ENCODE data around the gene BUD13.

Gene BUD13

GRCh38 chr11:116742104-116742503 is 30.7 kb downstream of the BUD13 start:
- DNase-seq = no peak

GRCh38 chr11:116740741-116741140 is 32.0 kb downstream of the BUD13 start:
- no peak for DNase-seq

- no peak for DNase-seq
Measured at GRCh38 chr11:116738975-116739374, 33.8 kb downstream of the BUD13 start.

- peak; percentile 56 for DNase-seq
Measured at GRCh38 chr11:116736763-116737162, 36.0 kb downstream of the BUD13 start.

- DNase-seq = peak; percentile 31
Measured at GRCh38 chr11:116733969-116734508, 38.7 kb downstream of the BUD13 start.

GRCh38 chr11:116733043-116733755 is 39.6 kb downstream of the BUD13 start:
- no peak for DNase-seq

GRCh38 chr11:116732271-116733042 is 40.3 kb downstream of the BUD13 start:
- DNase-seq = peak; percentile 88

GRCh38 chr11:116731821-116732220 is 41.0 kb downstream of the BUD13 start:
- no peak for DNase-seq

GRCh38 chr11:116731097-116731761 is 41.6 kb downstream of the BUD13 start:
- no peak for DNase-seq

GRCh38 chr11:116730601-116731000 is 42.2 kb downstream of the BUD13 start:
- no peak for DNase-seq

GRCh38 chr11:116730241-116730561 is 42.6 kb downstream of the BUD13 start:
- no peak for DNase-seq

- DNase-seq = no peak
Measured at GRCh38 chr11:116729501-116730240, 43.1 kb downstream of the BUD13 start.

GRCh38 chr11:116727990-116728389 is 44.8 kb downstream of the BUD13 start:
- DNase-seq = no peak

GRCh38 chr11:116725434-116726221 is 47.2 kb downstream of the BUD13 start:
- no peak for DNase-seq

- DNase-seq = no peak
Measured at GRCh38 chr11:116724813-116725212, 48.0 kb downstream of the BUD13 start.

GRCh38 chr11:116723511-116723910 is 49.3 kb downstream of the BUD13 start:
- DNase-seq = no peak

- DNase-seq = no peak
Measured at GRCh38 chr11:116721988-116722387, 50.8 kb downstream of the BUD13 start.

- no peak for DNase-seq
Measured at GRCh38 chr11:116720895-116721294, 51.9 kb downstream of the BUD13 start.

- DNase-seq = no peak
Measured at GRCh38 chr11:116718955-116719501, 53.8 kb downstream of the BUD13 start.

GRCh38 chr11:116716621-116717020 is 56.2 kb downstream of the BUD13 start:
- DNase-seq = no peak

GRCh38 chr11:116715383-116715782 is 57.4 kb downstream of the BUD13 start:
- DNase-seq = no peak

GRCh38 chr11:116714902-116715301 is 57.9 kb downstream of the BUD13 start:
- DNase-seq = no peak
